Lung (tissue), 16 donors: ENCODE measurements around the gene NKAP. TPM values are rescaled to one million over a fixed set of nuclear protein-coding genes. Genes with fewer than 3 reads are reported as not detected.
A peak's percentile ranks its signal among the peaks of the same experiment; 100 is the strongest.

ENCODE experiments used
- ATAC-seq: fragments of 200-7000 bp; cut with Tn5 transposase; one replicate; pipeline ENCODE4 v1.9.1; 2020; ENCODE audit warnings: moderate number of reproducible peaks; ENCODE audit not compliant: insufficient read depth, low FRiP score
- DNase-seq, 3 donors: peaks; one replicate each; pipeline ENCODE4 v3.0.0-alpha.2; 2013 to 2017
- H3K27ac ChIP-seq, 2 donors: one replicate each; pipeline ENCODE4 v1.5.1; 2013; ENCODE audit warnings: mild to moderate bottlenecking in 2 of 2, moderate library complexity in 2 of 2, control low read depth in 1 of 2, inconsistent platforms in 1 of 2, low read depth in 1 of 2, low read length in 1 of 2
- H3K27me3 ChIP-seq, 3 donors: one replicate each; pipeline ENCODE4 v1.5.1; 2013; ENCODE audit warnings: low read length in 2 of 3; ENCODE audit not compliant: control insufficient read depth in 3 of 3, insufficient read depth in 3 of 3
- H3K36me3 ChIP-seq, 4 donors: one replicate each; pipeline ENCODE4 v1.5.1; 2013; ENCODE audit warnings: low read length in 4 of 4, mild to moderate bottlenecking in 1 of 4, moderate library complexity in 1 of 4; ENCODE audit not compliant: control insufficient read depth in 4 of 4, insufficient read depth in 4 of 4
- H3K4me1 ChIP-seq, 5 donors: one replicate each; pipeline ENCODE4 v1.5.1; 2013; ENCODE audit warnings: low read length in 5 of 5, mild to moderate bottlenecking in 2 of 5, moderate library complexity in 1 of 5; ENCODE audit not compliant: control insufficient read depth in 5 of 5, insufficient read depth in 5 of 5
- H3K4me3 ChIP-seq: one replicate; pipeline ENCODE4 v1.5.1; 2013; ENCODE audit warnings: mild to moderate bottlenecking, control low read depth, moderate library complexity
- H3K9ac ChIP-seq, 2 donors: one replicate each; pipeline ENCODE4 v1.5.1; 2013; ENCODE audit warnings: low read length in 2 of 2, control low read depth in 1 of 2; ENCODE audit not compliant: insufficient read depth in 1 of 2
- H3K9me3 ChIP-seq, 4 donors: one replicate each; pipeline ENCODE4 v1.5.1; 2013; ENCODE audit warnings: low read length in 3 of 4, mild to moderate bottlenecking in 1 of 4, moderate library complexity in 1 of 4; ENCODE audit not compliant: control insufficient read depth in 4 of 4, insufficient read depth in 3 of 4
- WGBS, 2 donors: extraction: QIAGEN DNeasy Blood & Tissue Kit; methylation state at CpG; one replicate each; pipeline ENCODE4 v1.1.7; 2013; 5-methylcytosine and 5-hydroxymethylcytosine counted together
- long read RNA-seq, 5 donors: transcript quantifications; one replicate each; lab custom pipeline, GENCODE V29; 2026
- polyA plus RNA-seq, 2 donors: library from polyadenylated mRNA; stranded (reverse); fragments of 200-250 nt; gene quantifications; one replicate each; pipeline ENCODE4 v1.2.1, GENCODE V29; 2013
- total RNA-seq, 2 donors: library from RNA; depleted of rRNA in 1 of 2; stranded (reverse); fragments of >200 nt in 1 of 2; gene quantifications; one replicate each; pipeline ENCODE4 v1.2.1, GENCODE V29; 2014 to 2021
- TF ChIP-seq, protein P1 (sequence below): IDR thresholded peaks from 2 replicates; pipeline ENCODE4 v1.5.1; 2012; ENCODE audit warnings: mild to moderate bottlenecking; ENCODE audit errors: control extremely low read depth, extremely low read depth
- donor health status: control.
- donor health status: control.
- donor health status: Bipolar disorder and iron deficiency.
- donor health status: healthy.
- donor health status: DM: yes; HTN: yes; CAD: no.

NKAP gene
- total RNA-seq = 1 to 10 TPM; 7.4 to 9.5 TPM
- polyA plus RNA-seq = 1 to 10 TPM; 4.7 to 9.8 TPM
- long read RNA-seq, donor 1, full-length matches to known transcripts = 2 of 8 reads
- long read RNA-seq, donor 1, partial matches to known transcripts = 6 of 8 reads
- long read RNA-seq, donor 1, other reads (novel, unspliced or antisense) = 0 of 8 reads
- long read RNA-seq, donor 2, partial matches to known transcripts = 0 of 1 reads
- long read RNA-seq, donor 2, other reads (novel, unspliced or antisense) = 0 of 1 reads
- long read RNA-seq, donor 3, partial matches to known transcripts = 5 of 8 reads
- long read RNA-seq, donor 3, other reads (novel, unspliced or antisense) = 0 of 8 reads
- long read RNA-seq, donor 4 = 0 reads
- long read RNA-seq, donor 5, partial matches to known transcripts = 6 of 8 reads
- long read RNA-seq, donor 5, other reads (novel, unspliced or antisense) = 0 of 8 reads

DNA sequence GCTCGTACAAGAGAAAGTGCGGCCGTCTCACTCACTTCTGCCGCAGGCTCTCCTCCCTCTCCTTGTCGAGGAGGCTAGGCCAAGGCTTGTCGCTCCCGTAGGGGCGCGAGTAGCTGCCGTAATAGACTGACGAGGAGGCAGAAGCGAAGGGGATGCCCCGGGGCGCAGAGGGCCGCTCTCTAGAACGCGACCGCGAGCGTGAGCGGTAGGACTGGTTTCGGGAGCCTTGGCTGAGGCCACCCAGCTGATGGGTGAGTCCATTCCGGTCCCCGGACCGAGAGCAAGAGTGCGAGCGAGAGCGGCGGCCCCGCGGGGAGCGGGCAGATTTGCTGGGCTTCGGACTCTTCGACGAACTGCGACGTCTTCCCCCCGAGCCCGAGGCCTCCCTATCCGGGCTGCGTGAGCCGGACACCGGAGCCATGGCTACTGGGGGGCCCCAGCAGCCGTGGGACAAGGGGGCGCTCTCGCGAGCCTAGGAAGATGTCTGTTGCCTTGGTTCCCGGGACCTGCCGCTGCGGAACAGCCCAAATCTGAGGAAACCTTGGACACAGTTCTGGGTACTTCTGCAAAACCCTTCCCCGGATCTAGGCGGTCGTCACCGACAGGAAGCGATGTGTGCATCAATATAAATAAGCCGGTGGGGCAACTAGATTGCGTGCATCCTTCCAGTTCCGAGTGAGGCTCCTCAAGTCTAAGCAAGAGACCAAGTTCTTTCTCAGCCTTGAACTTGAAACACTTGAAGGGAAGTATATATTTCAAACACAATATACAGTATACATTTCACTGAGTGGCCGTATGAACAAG lies at the start of gene NKAP:
Gene NKAP, minus strand, starts transcription at position 567 of the 804 bp plus-strand sequence. Its CDS starts 146 bp downstream, at position 421.
- ATAC-seq = peak; percentile 89
- peak; percentile 89 to 96 (median 92) for DNase-seq
- Histone ChIP-seq H3K4me3 (peak within 1 kb of the TSS; percentile 73), H3K27me3 (no peaks in the 10 kb centered on the region), H3K9me3 (no peaks in the 10 kb centered on the region), H3K9ac (peak within 1 kb of the TSS; percentile 52 to 78), H3K36me3 (no peaks in the 10 kb centered on the region), H3K4me1 (peaks cover 0 to 7% (median 0%) of the 10 kb centered on the region in 5 donors), H3K27ac (peak within 1 kb of the TSS; percentile 85 to 88)
- 0 to 36% methylated on average over 44 to 59 of the region's 59 CpGs for WGBS, 2 donors
- TF ChIP-seq, protein P1, sequence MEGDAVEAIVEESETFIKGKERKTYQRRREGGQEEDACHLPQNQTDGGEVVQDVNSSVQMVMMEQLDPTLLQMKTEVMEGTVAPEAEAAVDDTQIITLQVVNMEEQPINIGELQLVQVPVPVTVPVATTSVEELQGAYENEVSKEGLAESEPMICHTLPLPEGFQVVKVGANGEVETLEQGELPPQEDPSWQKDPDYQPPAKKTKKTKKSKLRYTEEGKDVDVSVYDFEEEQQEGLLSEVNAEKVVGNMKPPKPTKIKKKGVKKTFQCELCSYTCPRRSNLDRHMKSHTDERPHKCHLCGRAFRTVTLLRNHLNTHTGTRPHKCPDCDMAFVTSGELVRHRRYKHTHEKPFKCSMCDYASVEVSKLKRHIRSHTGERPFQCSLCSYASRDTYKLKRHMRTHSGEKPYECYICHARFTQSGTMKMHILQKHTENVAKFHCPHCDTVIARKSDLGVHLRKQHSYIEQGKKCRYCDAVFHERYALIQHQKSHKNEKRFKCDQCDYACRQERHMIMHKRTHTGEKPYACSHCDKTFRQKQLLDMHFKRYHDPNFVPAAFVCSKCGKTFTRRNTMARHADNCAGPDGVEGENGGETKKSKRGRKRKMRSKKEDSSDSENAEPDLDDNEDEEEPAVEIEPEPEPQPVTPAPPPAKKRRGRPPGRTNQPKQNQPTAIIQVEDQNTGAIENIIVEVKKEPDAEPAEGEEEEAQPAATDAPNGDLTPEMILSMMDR = no peak

DNA sequence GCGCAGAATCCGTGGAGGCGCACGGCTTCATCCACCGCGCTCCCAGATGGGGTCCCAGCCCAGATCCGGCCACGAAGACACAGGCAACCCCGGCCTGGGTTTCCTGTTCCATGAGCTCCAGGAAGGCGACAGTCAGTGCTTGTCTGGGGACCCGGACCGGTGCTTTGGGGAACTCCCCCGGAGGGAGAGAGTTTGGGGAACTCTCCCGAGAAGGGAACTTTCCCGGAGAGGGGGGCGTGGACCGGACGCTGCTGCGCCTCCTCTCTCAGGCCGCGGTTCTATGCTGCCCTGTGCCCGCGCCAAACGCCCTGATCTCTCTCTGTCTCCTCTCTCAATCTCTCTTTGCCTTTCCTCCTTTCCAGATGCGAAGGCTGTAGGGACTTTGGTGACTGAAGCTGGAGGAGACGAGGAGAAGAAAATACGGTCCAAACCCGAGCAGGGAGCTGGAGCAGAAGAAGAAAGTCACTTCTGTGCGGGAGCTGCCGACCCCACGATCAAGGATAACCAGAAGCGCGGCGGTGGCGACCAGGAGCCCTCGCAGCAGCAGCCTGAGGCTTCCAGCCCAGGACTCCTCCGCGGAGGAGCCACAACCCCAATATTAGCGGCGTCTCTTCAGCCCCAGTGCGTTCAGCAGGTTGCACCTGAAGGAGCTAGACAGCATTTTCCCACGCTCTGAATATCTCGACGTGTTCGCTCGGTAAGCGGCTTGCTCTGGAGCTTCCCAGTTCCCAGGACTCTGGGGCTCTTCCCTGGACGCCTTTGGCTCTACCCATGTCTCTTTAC lies 47.6 kb upstream of the NKAP start:
- 1 to 25% methylated on average over 38 to 48 of the region's 48 CpGs for WGBS, 2 donors
- no peaks in the 10 kb centered on the region for H3K36me3 ChIP-seq
- DNase-seq (no peak), ATAC-seq (no peak)
- peaks cover 4 to 67% (median 53%) of the 10 kb centered on the region in 3 donors for H3K27me3 ChIP-seq
- no peak overlapping the region for H3K9ac ChIP-seq
- H3K4me1 ChIP-seq = peaks cover 0 to 3% (median 0%) of the 10 kb centered on the region in 5 donors
- H3K27ac ChIP-seq = no peak overlapping the region
- H3K9me3 ChIP-seq = peaks cover 0 to 6% (median 0%) of the 10 kb centered on the region in 4 donors
- TF ChIP-seq, protein P1 = no peak
- no peak overlapping the region for H3K4me3 ChIP-seq

DNA sequence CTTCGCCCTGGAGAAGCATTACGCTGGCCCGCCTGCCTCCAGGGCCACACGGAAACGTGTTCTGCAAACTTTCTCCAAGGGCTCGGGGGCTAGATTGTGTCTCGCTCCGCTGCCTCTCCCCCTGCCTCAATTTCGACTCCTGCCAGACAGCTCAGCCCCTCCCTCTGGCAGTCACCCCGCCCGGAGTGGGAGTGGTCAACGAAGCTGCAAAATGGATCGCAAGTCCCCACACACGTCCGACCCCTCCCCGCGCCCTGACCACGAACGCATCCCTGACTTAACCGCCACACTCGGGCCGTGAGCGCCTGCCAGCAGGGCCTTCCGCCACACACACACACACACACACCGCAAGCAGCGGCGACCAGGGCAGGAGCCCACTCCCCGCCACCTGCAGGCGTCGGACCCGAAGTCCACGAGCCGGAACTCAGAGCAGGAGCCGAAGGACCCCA lies 47.0 kb upstream of the NKAP start:
- H3K9me3 ChIP-seq = peaks cover 0 to 6% (median 0%) of the 10 kb centered on the region in 4 donors
- ATAC-seq (peak; percentile 32), DNase-seq (no peak)
- H3K27ac ChIP-seq = no peak overlapping the region
- H3K9ac ChIP-seq = no peak overlapping the region
- TF ChIP-seq, protein P1 = no peak
- peaks cover 0 to 3% (median 0%) of the 10 kb centered on the region in 5 donors for H3K4me1 ChIP-seq
- no peaks in the 10 kb centered on the region for H3K36me3 ChIP-seq
- peaks cover 4 to 64% (median 50%) of the 10 kb centered on the region in 3 donors for H3K27me3 ChIP-seq
- no peak overlapping the region for H3K4me3 ChIP-seq
- WGBS, 2 donors = 0 to 32% methylated on average over 21 to 34 of the region's 34 CpGs
